B cell (primary cell): ENCODE data around the gene SMYD2.

Source experiments
- CTCF ChIP-seq: fragments of 200-600 bp; IDR thresholded peaks from one replicate; pipeline ENCODE4 v1.8.0; 2022; ENCODE audit warnings: antibody characterized with exemption, mild to moderate bottlenecking
- EZH2 ChIP-seq: IDR thresholded peaks from 2 replicates; pipeline ENCODE4 v1.6.1; 2012; ENCODE audit warnings: borderline replicate concordance, low read depth, mild to moderate bottlenecking, moderate library complexity, low read length; ENCODE audit not compliant: insufficient read depth, poor library complexity, severe bottlenecking

- TF ChIP-seq CTCF = no peak
- TF ChIP-seq EZH2 = no peak
These were observed 49.3 kb downstream of the SMYD2 start for GRCh38 chr1:214330222-214330621.
